Kidney (tissue), 14 donors: ENCODE data around the gene PLEKHA8. TPM values are rescaled to one million over a fixed set of nuclear protein-coding genes. Genes with fewer than 3 reads are reported as not detected.

Experiments
- DNase-seq, 5 donors: peaks; one replicate each; pipeline ENCODE4 v3.0.0-alpha.2; 2013 to 2020
- FAIRE-seq: peaks from 2 replicates; lab custom pipeline; 2012; peaks lifted over from hg19 to GRCh38; lab: Jason Lieb, UNC
- H3K27ac ChIP-seq, 2 donors: one replicate each; pipeline ENCODE4 v1.7.0; 2013; ENCODE audit warnings: low read depth in 2 of 2, low read length in 2 of 2, inconsistent platforms in 1 of 2
- H3K27me3 ChIP-seq: one replicate; pipeline ENCODE4 v1.7.1; 2013; ENCODE audit warnings: low read length, inconsistent platforms; ENCODE audit not compliant: control insufficient read depth, insufficient read depth
- H3K36me3 ChIP-seq, 3 donors: one replicate each; pipeline versions ENCODE4 v1.7.0 to v1.7.1; 2013; ENCODE audit warnings: low read length in 3 of 3, control low read depth in 1 of 3, inconsistent platforms in 1 of 3; ENCODE audit not compliant: insufficient read depth in 3 of 3, control insufficient read depth in 2 of 3
- H3K4me1 ChIP-seq, 3 donors: one replicate each; pipeline versions ENCODE4 v1.7.0 to v1.7.1; 2013; ENCODE audit warnings: low read length in 3 of 3, inconsistent platforms in 1 of 3, low read depth in 1 of 3; ENCODE audit not compliant: control insufficient read depth in 2 of 3, insufficient read depth in 2 of 3
- H3K4me3 ChIP-seq, 3 donors: one replicate each; pipeline versions ENCODE4 v1.7.0 to v1.8.1; 2013; ENCODE audit warnings: low read length in 3 of 3, control low read depth in 1 of 3, inconsistent platforms in 1 of 3
- H3K9ac ChIP-seq, 3 donors: one replicate each; pipeline versions ENCODE4 v1.7.0 to v1.7.1; 2013; ENCODE audit warnings: low read length in 3 of 3, control low read depth in 1 of 3, inconsistent platforms in 1 of 3
- H3K9me3 ChIP-seq, 3 donors: one replicate each; pipeline versions ENCODE4 v1.7.0 to v1.7.1; 2013; ENCODE audit warnings: low read length in 3 of 3, control low read depth in 1 of 3, inconsistent platforms in 1 of 3; ENCODE audit not compliant: control insufficient read depth in 2 of 3, insufficient read depth in 1 of 3
- intact Hi-C: fragments of 100-400 bp; cut with DNase I; formaldehyde crosslinking; loops from one replicate; pipeline ENCODE4 v1.11.1; 2022
- polyA plus RNA-seq: library from polyadenylated mRNA; stranded (reverse); fragments of 350-450 nt; fragmentation: Illumina TruSeq; extraction: RNeasy Lipid Tissue Mini Kit (QIAGEN cat#74804); gene quantifications from one replicate; pipeline ENCODE4 v1.2.3, GENCODE V29; 2014; ENCODE audit warnings: low read depth, low replicate concordance; ENCODE audit not compliant: insufficient read depth
- total RNA-seq: library from RNA; stranded (reverse); fragmentation: NEBNext Ultra II Directional; extraction: Animal tissue kit (Norgen Biotek cat#: 25700); gene quantifications from one replicate; pipeline ENCODE4 v1.2.1, GENCODE V29; 2021
- TF ChIP-seq, protein P1 (sequence below): IDR thresholded peaks from 3 replicates; pipeline ENCODE4 v1.5.1; 2012; ENCODE audit warnings: mild to moderate bottlenecking, moderate library complexity, borderline replicate concordance; ENCODE audit not compliant: insufficient read depth; ENCODE audit errors: extremely low read depth
- donor health status: control.
- donor health status: control.
- donor health status: control.
- donor health status: control.
- donor health status: control.
- donor health status: DM: yes; HTN: yes; CAD: no.
- donor health status: Normal renal cell carcinoma (clear cell type).

Gene PLEKHA8
- total and polyA plus RNA-seq, 2 donors from 2014 or later = 4.8 to 8.5 TPM

DNA sequence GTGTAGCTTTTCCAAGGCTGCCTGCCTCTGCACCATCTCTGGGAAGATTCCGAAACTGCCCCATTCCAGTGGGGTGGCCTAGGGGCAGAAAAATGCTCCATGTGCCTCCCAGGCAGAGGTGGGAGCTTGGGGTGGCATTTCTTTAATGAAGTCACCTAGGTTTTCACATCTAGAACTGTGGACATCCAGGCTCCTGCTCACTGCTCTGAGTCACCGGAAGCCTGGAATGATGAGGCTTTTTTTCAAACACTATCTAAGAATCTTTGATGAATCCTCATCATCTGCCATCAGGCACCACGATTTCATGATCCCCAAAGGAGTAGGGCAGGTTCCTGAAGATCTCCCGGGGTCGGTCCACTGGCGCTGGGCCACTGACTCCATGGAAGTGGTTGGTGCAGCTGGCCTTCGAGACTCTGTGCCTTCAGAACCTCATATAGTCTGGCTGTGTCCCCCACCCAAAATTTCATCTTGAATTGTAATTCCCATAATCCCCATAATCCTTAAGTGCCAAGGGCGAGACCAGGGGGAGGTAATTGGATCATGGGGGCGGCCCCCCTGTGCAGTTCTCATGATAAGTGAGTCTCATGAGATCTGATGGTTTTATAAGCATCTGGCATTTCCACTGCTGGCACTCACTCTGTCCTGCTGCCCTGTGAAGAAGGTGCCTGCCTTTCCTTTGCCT, 143.7 kb downstream of the PLEKHA8 start:
- peaks cover 0 to 30% (median 27%) of the 10 kb centered on the region in 3 donors for H3K4me1 ChIP-seq
- DNase-seq (no peak), FAIRE-seq (no peak)
- intact Hi-C loops = no loop called here
- H3K9me3 ChIP-seq = no peaks in the 10 kb centered on the region
- no peak overlapping the region for H3K4me3 ChIP-seq
- no peaks in the 10 kb centered on the region for H3K27me3 ChIP-seq
- H3K27ac ChIP-seq = peak overlapping the region in 1 of 2 donors; percentile 72
- TF ChIP-seq, protein P1, sequence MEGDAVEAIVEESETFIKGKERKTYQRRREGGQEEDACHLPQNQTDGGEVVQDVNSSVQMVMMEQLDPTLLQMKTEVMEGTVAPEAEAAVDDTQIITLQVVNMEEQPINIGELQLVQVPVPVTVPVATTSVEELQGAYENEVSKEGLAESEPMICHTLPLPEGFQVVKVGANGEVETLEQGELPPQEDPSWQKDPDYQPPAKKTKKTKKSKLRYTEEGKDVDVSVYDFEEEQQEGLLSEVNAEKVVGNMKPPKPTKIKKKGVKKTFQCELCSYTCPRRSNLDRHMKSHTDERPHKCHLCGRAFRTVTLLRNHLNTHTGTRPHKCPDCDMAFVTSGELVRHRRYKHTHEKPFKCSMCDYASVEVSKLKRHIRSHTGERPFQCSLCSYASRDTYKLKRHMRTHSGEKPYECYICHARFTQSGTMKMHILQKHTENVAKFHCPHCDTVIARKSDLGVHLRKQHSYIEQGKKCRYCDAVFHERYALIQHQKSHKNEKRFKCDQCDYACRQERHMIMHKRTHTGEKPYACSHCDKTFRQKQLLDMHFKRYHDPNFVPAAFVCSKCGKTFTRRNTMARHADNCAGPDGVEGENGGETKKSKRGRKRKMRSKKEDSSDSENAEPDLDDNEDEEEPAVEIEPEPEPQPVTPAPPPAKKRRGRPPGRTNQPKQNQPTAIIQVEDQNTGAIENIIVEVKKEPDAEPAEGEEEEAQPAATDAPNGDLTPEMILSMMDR = no peak
- H3K9ac ChIP-seq = peak overlapping the region in 1 of 3 donors; percentile 16
- H3K36me3 ChIP-seq = no peaks in the 10 kb centered on the region

DNA sequence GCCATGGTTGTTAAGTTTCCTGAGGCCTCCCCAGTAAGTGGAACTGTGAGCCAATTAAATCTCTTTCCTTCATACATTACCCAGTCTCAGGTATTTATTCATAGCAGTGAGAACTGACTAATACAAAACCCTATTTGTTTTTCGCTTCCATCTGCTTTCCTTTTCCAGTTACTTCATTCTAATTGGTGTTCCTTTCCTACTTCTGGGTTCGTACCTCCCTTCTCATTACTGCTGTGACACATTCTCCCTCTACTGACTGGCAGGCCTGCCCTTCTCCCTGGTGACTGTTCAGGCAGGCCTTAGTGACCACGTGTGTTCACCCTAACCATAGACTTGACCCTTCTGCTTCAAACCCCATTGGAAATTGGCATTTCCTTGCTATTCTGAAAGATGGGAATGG, 144.2 kb downstream of the PLEKHA8 start:
- peak overlapping the region in 1 of 3 donors; percentile 16 for H3K9ac ChIP-seq
- TF ChIP-seq, protein P1 = no peak
- DNase-seq = no peak
- no peaks in the 10 kb centered on the region for H3K36me3 ChIP-seq
- H3K9me3 ChIP-seq = no peaks in the 10 kb centered on the region
- no peaks in the 10 kb centered on the region for H3K27me3 ChIP-seq
- intact Hi-C loops = no loop called here
- peak overlapping the region; percentile 72 to 82 for H3K27ac ChIP-seq
- H3K4me3 ChIP-seq = no peak overlapping the region
- H3K4me1 ChIP-seq = peaks cover 0 to 33% (median 32%) of the 10 kb centered on the region in 3 donors
- no peak for FAIRE-seq

DNA sequence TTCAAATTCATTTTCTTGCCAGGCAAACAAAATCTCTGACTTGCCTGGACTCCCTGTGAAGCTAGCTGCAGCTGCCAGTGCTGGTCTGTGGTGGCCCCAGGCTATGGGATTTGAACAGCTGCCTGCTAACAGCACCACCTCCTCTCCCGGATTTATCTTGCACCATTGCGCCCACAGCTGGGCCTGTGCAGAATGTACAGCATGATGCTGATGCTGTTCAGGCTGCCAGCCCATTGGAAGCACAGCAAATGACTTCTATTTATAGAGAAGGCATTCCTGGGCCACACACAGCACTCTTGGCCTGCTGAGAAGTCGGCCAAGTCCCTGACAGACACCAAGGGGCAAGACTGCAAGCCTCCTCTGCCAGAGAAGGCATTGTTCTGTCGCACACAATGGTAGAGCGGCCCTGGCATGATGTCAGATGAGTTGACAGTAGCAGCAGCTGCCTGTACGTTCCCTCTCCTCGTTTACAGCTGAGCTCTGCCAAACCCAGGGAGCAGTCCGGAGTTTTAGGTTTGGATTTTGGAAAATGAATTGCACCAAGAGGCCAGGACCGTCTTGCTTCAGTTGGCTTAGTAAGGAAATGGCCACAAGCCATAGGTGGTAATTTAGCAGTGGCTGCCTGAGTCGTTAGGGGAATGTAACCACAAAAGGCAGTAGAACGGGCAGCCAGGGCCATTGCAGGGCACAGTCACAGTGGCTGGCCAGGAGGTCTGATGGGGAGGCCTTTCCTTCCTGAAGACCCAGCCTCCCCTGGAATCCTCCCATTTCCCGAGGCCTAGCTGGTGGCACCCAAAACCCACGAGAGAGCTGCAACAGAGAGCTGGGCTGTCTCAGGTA, 145.1 kb downstream of the PLEKHA8 start:
- DNase-seq = peak; percentile 53 to 90 (median 66)
- Histone ChIP-seq H3K4me3 (no peak overlapping the region), H3K9ac (peak overlapping the region in 1 of 3 donors; percentile 27), H3K36me3 (no peaks in the 10 kb centered on the region), H3K27ac (peak overlapping the region; percentile 72 to 82), H3K9me3 (no peaks in the 10 kb centered on the region), H3K27me3 (no peaks in the 10 kb centered on the region), H3K4me1 (peaks cover 0 to 37% (median 32%) of the 10 kb centered on the region in 3 donors)
- TF ChIP-seq, protein P1 = peak; percentile 21
- no peak for FAIRE-seq
- intact Hi-C loops = no loop called here
